HS-27A (cell line): ENCODE results near the gene MYL12B.
"Not testable (repeated sequence)": the region's sequence is repeated elsewhere in the genome, so short reads cannot be mapped to it uniquely, and the experiment has no call there.

ENCODE experiments used
- DNase-seq: peaks from one replicate; pipeline ENCODE4 v3.0.0-alpha.2; 2012; ENCODE audit warnings: low read depth, missing footprints

The MYL12B gene

GRCh38 chr18:3261373-3262233 is at the start of gene MYL12B:
Gene MYL12B, plus strand, starts transcription at chr18:3262133. Its CDS starts 10,766 bp downstream, at chr18:3272899.
- peak; percentile 79 for DNase-seq

DNA sequence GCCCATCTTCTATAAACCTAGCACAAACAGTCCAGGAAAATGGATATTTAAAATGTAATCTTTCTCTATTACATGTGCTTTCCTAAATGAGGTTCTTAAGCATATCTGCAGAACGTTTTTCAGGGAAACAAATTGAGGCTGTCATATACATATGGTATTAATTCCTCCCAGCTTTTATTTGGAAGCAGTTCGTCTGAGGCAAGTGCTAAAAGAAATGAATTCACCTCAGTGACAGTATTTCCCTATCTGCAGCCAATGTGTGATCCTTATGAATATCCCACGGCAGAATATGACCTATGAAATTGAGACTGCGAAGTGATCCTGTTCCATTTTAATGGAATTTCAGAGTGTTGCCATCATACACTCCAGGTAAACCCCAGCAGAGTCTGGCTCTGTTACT is 49.3 kb upstream of the MYL12B start:
- DNase-seq = no peak

GRCh38 chr18:3213300-3214059 is 48.5 kb upstream of the MYL12B start:
- DNase-seq = no peak

DNA sequence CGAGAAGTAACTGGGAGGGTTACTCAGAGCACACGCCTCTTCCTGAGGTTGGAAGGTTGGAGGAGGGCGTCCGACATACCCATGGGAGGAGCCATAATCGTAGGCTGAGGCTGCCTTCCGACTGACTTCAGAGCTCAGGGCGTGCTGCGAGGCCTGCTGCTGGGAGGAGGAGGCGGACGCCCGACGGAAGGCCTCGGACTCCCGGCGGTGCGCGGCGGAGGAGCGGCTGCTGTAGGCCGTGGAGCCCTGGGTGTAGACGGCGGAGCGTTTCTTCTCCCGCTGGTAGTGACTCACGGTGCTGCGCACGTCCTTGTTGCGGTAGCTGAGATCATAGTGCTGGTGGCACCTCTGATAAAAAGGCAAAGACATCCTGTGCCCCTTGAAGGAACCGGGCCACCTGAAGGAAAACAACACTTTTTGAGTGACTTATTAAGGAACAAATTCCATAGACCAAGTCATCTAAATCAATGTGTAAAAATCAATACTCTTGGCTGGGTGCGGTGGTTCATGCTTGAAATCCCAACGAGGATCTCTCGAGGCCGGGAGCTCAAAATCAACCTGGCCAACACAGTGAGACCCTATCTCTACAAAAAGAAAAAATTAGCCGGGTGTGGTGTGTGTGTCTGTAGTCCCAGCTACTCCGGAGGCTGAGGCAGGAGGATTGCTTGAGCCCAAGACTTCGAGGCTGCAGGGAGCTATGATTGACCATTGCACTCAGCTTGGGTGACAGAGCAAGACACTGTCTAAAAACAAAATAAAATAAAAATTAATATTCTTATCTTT is 46.9 kb upstream of the MYL12B start:
- no peak for DNase-seq

- no peak for DNase-seq
Measured at GRCh38 chr18:3216987-3217386, 44.9 kb upstream of the MYL12B start.

GRCh38 chr18:3217948-3218647 is 43.8 kb upstream of the MYL12B start:
- peak; percentile 14 for DNase-seq

GRCh38 chr18:3218819-3219218 is 43.1 kb upstream of the MYL12B start:
- no peak for DNase-seq

GRCh38 chr18:3219241-3219630 is 42.7 kb upstream of the MYL12B start:
- no peak for DNase-seq

GRCh38 chr18:3219631-3220335 is 42.1 kb upstream of the MYL12B start, which contains the start of gene MYOM1:
Gene MYOM1, minus strand, starts transcription at chr18:3219968. Its CDS starts 4,745 bp downstream, at chr18:3215223.
- DNase-seq = no peak

DNA sequence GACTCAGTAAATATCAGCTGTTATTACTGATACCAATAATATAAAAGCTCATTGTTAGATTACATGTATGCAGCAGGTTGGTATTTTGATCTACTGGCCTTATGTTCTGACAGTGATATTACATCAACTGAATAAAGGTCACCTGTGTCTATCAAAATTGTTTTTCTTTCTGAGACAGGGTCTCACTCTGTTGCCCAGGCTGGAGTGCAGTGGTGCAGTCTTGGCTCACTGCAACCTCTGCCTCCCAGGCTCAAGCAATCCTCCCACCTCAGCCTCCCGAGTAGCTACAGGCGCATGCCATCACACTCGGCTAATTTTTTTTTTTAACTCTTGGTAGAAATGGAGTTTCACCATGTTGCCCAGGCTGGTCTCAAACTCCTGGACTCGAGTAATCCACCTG is 41.1 kb upstream of the MYL12B start:
- not testable (repeated sequence) for DNase-seq

GRCh38 chr18:3221496-3221895 is 40.4 kb upstream of the MYL12B start:
- no peak for DNase-seq

DNA sequence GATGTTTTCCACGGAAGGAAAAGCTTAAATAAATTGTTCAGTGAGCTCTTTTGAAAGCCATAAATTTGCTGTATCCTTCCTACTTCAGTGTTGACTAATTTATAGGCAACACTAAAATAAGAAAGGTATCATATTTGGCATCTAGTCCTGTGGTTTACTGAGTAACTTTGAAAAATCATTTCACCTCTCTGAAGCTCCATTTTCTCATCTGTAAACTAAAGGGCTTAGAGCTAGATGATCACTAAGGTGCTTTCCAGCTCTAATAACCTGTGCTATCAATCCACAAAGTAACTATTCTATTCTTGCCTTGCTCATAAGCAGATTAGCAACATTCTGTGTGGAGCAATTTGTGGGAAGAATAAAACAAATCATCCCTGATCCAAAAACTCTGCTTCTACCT is 38.6 kb upstream of the MYL12B start:
- no peak for DNase-seq

DNA sequence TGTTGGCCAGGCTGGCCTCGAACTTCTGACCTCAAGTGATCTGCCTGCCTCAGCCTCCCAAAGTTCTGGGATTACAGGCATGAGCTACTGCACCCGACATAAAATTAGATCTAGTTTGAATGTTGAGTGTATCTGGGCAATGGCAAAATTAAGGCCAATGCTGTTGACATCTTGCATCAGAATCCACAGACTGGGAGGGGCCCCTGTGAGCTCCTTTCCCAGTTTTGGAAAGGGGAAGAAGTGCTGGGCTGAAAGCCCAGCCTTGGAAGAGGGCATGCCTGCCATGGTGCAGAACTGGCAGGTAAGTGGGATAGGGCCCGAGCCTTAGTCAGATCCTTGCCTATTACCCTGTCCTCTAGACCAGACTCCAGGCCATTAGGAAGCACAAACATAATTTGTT is 37.7 kb upstream of the MYL12B start:
- DNase-seq = no peak

DNA sequence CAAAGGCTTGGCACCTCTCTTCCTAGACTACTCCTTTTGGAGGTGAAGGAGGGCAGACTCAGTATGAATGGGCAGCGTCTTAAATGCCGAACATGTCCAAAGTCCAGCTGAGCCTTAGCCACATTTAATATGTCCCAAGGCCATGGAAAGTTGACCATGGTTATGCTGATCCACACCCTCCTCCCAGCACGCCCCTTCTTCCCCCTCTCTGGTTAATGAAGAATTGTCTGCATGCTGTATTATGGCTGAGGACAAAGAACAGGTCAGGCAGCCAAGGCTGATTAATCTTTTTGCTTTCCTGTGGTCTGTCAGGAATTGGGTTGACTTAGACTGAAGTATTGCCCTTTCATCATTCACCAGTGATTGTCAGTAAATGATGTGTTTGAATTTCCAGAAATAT is 36.3 kb upstream of the MYL12B start:
- no peak for DNase-seq

- DNase-seq = no peak
Measured at GRCh38 chr18:3226048-3226447, 35.9 kb upstream of the MYL12B start.

- DNase-seq = no peak
Measured at GRCh38 chr18:3230401-3231334, 31.3 kb upstream of the MYL12B start.

GRCh38 chr18:3233004-3233403 is 28.9 kb upstream of the MYL12B start:
- no peak for DNase-seq

DNA sequence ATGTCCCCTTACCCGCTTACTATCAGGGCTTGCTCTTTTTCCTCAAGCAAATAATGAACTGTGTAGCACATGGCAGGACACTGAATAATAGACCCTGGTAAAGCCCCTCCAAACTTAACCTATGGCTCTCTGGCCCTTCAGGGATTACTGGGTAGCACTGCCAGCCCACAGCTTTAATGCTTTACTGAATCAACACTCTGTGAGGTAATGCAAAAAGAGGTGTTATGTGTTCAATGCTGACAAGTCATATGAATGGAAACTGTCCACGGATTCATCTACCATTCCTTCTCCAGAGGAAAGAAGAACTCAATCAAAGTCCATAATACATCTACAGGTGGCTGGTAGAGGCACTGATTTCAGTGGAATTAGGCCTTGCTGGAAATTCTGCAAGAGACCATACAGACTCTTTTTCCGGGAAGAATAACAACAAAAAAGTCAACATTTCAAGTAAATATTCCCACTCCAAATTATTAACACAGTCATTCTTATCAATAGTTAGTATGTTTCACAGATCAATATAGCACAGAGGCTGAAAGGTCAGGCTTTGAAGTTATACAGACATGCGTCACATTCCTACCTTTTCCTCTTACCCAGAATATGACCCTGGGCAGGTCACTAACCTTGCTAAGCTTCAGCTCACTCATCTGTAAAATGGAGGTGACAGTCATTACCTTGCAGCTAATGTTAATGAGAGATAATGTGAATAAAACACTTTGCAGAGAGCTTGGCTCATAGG is 28.3 kb upstream of the MYL12B start:
- DNase-seq = no peak

GRCh38 chr18:3234457-3234856 is 27.5 kb upstream of the MYL12B start:
- no peak for DNase-seq
